Esophagus squamous epithelium (tissue), 5 donors: ENCODE results near the gene RAB7B. TPM values are rescaled to one million over a fixed set of nuclear protein-coding genes. Genes with fewer than 3 reads are reported as not detected.

Experiments
- DNase-seq: peaks from one replicate; lab custom pipeline; 2025; lab: John Stamatoyannopoulos, UW
- H3K27ac ChIP-seq, 4 donors: fragments of 200-600 bp; sonication (generic); one replicate each; pipeline ENCODE4 v1.5.1; 2016 to 2019; ENCODE audit warnings: mild to moderate bottlenecking in 1 of 4
- H3K27me3 ChIP-seq, 4 donors: fragments of 200-600 bp; sonication (generic); 1 replicate in 3 of 4; 2 replicates in 1 of 4; pipeline versions ENCODE4 v1.5.1 to v1.6.0; 2017 to 2021; ENCODE audit warnings: antibody characterized with exemption in 1 of 4
- H3K36me3 ChIP-seq, 3 donors: fragments of 200-600 bp; sonication (generic); one replicate each; pipeline ENCODE4 v1.5.1; 2016 to 2019
- H3K4me1 ChIP-seq, 3 donors: fragments of 200-600 bp; sonication (generic); one replicate each; pipeline ENCODE4 v1.5.1; 2017 to 2019
- H3K4me3 ChIP-seq, 4 donors: fragments of 200-600 bp; sonication (generic); 1 replicate in 3 of 4; 2 replicates in 1 of 4; pipeline ENCODE4 v1.5.1; 2016 to 2019; ENCODE audit warnings: mild to moderate bottlenecking in 2 of 4, moderate library complexity in 1 of 4
- H3K9me3 ChIP-seq, 3 donors: fragments of 200-600 bp; sonication (generic); one replicate each; pipeline ENCODE4 v1.5.1; 2016 to 2019
- POLR2A ChIP-seq, 4 donors: fragments of 450-650 bp; IDR thresholded peaks; one replicate each; pipeline ENCODE4 v1.6.1; 2017; ENCODE audit warnings: antibody characterized with exemption in 4 of 4, mild to moderate bottlenecking in 4 of 4, moderate library complexity in 3 of 4
- WGBS, 2 donors: methylation state at CpG; one replicate each; pipeline ENCODE4 v1.1.5; 2018; 5-methylcytosine and 5-hydroxymethylcytosine counted together
- intact Hi-C: fragments of 100-400 bp; cut with DNase I; formaldehyde crosslinking; loops from one replicate; pipeline ENCODE4 v1.15.0; 2022
- total RNA-seq, 4 donors: library from RNA; depleted of rRNA; stranded (reverse); fragments of >200 nt; gene quantifications; one replicate each; pipeline ENCODE4 v1.1.0, GENCODE V29; 2016
- TF ChIP-seq, protein P1 (sequence below), 6 experiments: fragments of 450-650 bp in 4 of 6; fragments of 200-600 bp in 2 of 6; sonication (generic) in 2 of 6; IDR thresholded peaks; one replicate each; pipeline ENCODE4 v1.5.1; 2016 to 2019; ENCODE audit warnings: antibody characterized with exemption in 6 of 6, mild to moderate bottlenecking in 4 of 6, moderate library complexity in 4 of 6
- donor health status: DM: yes; HTN: yes; CAD: no.

The RAB7B gene
- total RNA-seq, 4 donors from 2014 or later: 15.8 to 24.2 (median 21.4) TPM

DNA sequence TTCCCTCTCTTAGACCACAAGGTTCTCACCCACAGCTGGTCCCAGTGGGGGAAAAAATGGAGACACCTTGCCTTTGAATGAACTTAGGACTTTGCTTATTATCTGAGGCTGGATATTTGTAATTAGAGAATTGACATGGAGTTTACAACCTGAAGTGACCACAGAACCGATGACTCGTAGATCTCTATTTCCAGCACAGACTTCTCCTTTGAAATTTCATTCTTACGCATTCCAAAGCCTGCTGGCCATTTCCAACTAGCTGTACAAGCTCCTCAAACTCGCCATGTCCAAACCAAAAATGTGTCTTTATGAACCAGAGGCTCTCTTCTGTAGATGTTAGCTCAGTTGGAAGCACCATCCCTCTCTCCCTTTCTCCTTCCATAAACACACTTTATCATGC, 12.0 kb downstream of the RAB7B start:
- WGBS, 2 donors: 79 to 94% methylated on average over 4 of the region's 4 CpGs
- intact Hi-C loops: no loop called here

DNA sequence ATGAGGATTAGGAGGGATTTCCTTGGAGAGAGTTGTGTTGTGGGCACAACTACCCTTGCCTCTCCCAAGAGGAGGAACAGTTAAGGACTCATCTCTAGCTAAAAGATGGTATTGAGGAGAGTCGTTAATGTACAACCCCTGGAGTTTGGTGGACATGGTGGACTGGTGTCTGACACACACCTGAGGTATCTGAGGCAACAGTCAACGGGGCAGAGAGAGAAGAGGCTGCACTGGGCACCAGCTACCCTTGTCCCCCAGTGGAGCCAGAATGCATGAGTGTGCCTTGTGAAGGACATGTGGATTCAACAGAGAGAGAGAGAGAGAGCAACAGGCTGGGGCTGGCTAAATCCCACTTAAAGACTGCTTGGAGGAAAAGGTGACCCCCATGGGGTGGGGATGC, 13.0 kb downstream of the RAB7B start:
- intact Hi-C loops: no loop called here
- no peaks in the 10 kb centered on the region for H3K27me3 ChIP-seq
- no peaks in the 10 kb centered on the region for H3K9me3 ChIP-seq
- WGBS, 2 donors: 70 to 100% methylated on average over 1 to 2 of the region's 2 CpGs
- no peak for DNase-seq
- peaks cover 0 to 73% (median 0%) of the 10 kb centered on the region in 3 donors for H3K36me3 ChIP-seq
- H3K4me1 ChIP-seq: peaks cover 0 to 35% (median 6%) of the 10 kb centered on the region in 3 donors
- H3K27ac ChIP-seq: no peak overlapping the region
- H3K4me3 ChIP-seq: no peak overlapping the region
- TF ChIP-seq POLR2A (IDR thresholded peaks at IDR 0.05): no peak

More for the DNA sequence above, 12.0 kb downstream of the RAB7B start:
- no peak for DNase-seq
- Histone ChIP-seq H3K9me3 (no peaks in the 10 kb centered on the region), H3K4me3 (no peak overlapping the region), H3K4me1 (peaks cover 0 to 25% (median 3%) of the 10 kb centered on the region in 3 donors), H3K27ac (no peak overlapping the region), H3K36me3 (peaks cover 0 to 70% (median 0%) of the 10 kb centered on the region in 3 donors), H3K27me3 (no peaks in the 10 kb centered on the region)
- TF ChIP-seq POLR2A (IDR thresholded peaks at IDR 0.05): no peak
- TF ChIP-seq, protein P1, sequence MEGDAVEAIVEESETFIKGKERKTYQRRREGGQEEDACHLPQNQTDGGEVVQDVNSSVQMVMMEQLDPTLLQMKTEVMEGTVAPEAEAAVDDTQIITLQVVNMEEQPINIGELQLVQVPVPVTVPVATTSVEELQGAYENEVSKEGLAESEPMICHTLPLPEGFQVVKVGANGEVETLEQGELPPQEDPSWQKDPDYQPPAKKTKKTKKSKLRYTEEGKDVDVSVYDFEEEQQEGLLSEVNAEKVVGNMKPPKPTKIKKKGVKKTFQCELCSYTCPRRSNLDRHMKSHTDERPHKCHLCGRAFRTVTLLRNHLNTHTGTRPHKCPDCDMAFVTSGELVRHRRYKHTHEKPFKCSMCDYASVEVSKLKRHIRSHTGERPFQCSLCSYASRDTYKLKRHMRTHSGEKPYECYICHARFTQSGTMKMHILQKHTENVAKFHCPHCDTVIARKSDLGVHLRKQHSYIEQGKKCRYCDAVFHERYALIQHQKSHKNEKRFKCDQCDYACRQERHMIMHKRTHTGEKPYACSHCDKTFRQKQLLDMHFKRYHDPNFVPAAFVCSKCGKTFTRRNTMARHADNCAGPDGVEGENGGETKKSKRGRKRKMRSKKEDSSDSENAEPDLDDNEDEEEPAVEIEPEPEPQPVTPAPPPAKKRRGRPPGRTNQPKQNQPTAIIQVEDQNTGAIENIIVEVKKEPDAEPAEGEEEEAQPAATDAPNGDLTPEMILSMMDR (IDR thresholded peaks at IDR 0.05): no peak

DNA sequence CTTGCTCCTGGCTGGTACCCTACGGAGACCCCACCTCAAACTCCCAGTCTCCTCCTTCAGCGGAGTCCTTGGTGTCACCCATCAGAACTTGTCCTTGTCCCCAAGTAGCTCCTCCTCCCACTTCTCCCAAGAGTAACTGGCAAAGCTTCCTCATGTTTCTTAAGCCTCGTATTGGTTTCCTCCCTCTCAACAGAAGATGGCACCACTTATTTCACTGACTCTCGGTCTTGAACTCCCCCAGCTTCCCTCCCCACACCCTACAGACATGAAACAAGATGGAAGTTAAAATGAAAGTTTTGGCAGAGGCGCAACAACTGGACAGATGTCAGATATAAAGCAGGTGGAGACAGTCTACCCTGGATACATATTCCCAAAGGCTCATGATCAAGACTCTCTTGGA, 13.4 kb downstream of the RAB7B start:
- Histone ChIP-seq H3K9me3 (no peaks in the 10 kb centered on the region), H3K4me1 (peaks cover 0 to 39% (median 9%) of the 10 kb centered on the region in 3 donors), H3K27me3 (no peaks in the 10 kb centered on the region), H3K27ac (no peak overlapping the region), H3K36me3 (peaks cover 0 to 77% (median 0%) of the 10 kb centered on the region in 3 donors), H3K4me3 (no peak overlapping the region)
- no peak for DNase-seq
- WGBS, 2 donors: 85% methylated on average over 5 of the region's 5 CpGs
- intact Hi-C loops: no loop called here
- TF ChIP-seq, protein P1 (IDR thresholded peaks at IDR 0.05): no peak
- TF ChIP-seq POLR2A (IDR thresholded peaks at IDR 0.05): no peak

DNA sequence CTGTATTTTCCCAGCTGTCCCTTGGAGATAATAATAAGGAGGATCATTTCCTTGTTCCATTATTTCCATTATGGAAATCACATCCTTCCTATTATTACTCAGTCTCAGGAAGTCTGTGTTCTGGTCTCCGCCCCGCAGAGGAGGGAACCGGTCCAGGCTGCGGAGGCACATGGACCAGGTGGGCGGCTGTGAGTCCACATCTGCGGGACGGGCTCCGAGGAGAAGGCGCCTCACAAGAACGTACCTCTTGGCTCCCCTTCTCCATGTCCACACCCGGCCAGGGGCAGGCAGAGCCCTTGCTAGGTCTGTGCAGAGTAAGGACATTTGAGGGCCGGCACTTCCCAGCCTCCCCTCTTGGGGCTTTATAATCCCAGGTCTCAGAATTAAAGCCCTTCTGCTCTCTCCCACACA, 14.6 kb downstream of the RAB7B start:
- no peaks in the 10 kb centered on the region for H3K9me3 ChIP-seq
- no peak for TF ChIP-seq POLR2A (IDR thresholded peaks at IDR 0.05)
- TF ChIP-seq, protein P1 (IDR thresholded peaks at IDR 0.05): no peak
- 37 to 50% methylated on average over 7 to 12 of the region's 12 CpGs for WGBS, 2 donors
- H3K4me1 ChIP-seq: peaks cover 9 to 51% (median 15%) of the 10 kb centered on the region in 3 donors
- no peak overlapping the region for H3K4me3 ChIP-seq
- intact Hi-C loops: no loop called here
- peak overlapping the region in 1 of 4 donors; percentile 17 for H3K27ac ChIP-seq
- DNase-seq: no peak
- peaks cover 0 to 69% (median 0%) of the 10 kb centered on the region in 3 donors for H3K36me3 ChIP-seq
- no peaks in the 10 kb centered on the region for H3K27me3 ChIP-seq

DNA sequence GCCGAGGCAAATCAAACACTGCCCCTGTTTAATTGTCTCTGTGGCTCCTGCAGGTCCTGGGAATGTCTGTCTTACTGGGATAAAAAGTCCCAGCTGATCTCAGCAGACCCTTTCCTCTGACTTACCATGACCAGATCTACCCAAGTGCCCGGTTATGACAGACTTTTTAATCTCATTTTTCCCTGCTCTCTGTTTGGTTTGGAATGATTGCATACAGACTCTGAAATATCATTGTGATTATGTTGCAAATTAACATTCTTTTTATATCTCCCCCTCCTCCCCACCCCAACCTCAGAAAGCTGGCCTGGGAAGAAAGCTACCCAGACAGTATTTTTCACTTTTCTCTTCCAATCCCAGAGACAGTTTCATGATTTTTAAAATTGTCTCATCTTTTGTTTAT, 16.3 kb downstream of the RAB7B start:
- no peak for DNase-seq
- WGBS, 2 donors: 43 to 52% methylated on average over 2 of the region's 2 CpGs
- H3K27ac ChIP-seq: peak overlapping the region in 3 of 4 donors; percentile 20 to 63 (median 22)
- intact Hi-C loops: no loop called here
- H3K4me1 ChIP-seq: peaks cover 12 to 64% (median 15%) of the 10 kb centered on the region in 3 donors
- H3K4me3 ChIP-seq: no peak overlapping the region
- TF ChIP-seq POLR2A (IDR thresholded peaks at IDR 0.05): no peak
- TF ChIP-seq, protein P1 (IDR thresholded peaks at IDR 0.05): no peak
- H3K27me3 ChIP-seq: no peaks in the 10 kb centered on the region
- H3K36me3 ChIP-seq: peaks cover 0 to 68% (median 3%) of the 10 kb centered on the region in 3 donors
- no peaks in the 10 kb centered on the region for H3K9me3 ChIP-seq
